IgD-negative memory B cell (primary cell): ENCODE measurements around the gene PPP1R18. TPM values are rescaled to one million over a fixed set of nuclear protein-coding genes. Genes with fewer than 3 reads are reported as not detected.

Experiments
- H3K27ac Mint-ChIP-seq, 3 donors: one replicate each; pipeline ENCODE4 v1.8.0; 2020 to 2022; ENCODE audit warnings: mild to moderate bottlenecking in 3 of 3, mixed read lengths in 3 of 3, moderate library complexity in 1 of 3
- H3K27me3 Mint-ChIP-seq: one replicate; pipeline ENCODE4 v1.8.0; 2021; ENCODE audit warnings: mixed read lengths
- H3K36me3 Mint-ChIP-seq: one replicate; pipeline ENCODE4 v1.8.0; 2020; ENCODE audit warnings: mild to moderate bottlenecking, mixed read lengths
- H3K4me1 Mint-ChIP-seq, 3 donors: one replicate each; pipeline ENCODE4 v1.8.0; 2020 to 2022; ENCODE audit warnings: mixed read lengths in 3 of 3, mild to moderate bottlenecking in 1 of 3
- H3K4me3 Mint-ChIP-seq, 4 donors: one replicate each; pipeline ENCODE4 v1.8.0; 2020 to 2022; ENCODE audit warnings: mild to moderate bottlenecking in 4 of 4, mixed read lengths in 4 of 4, moderate library complexity in 3 of 4
- H3K9me3 Mint-ChIP-seq, 3 donors: one replicate each; pipeline ENCODE4 v1.8.0; 2020 to 2021; ENCODE audit warnings: mixed read lengths in 3 of 3, mild to moderate bottlenecking in 1 of 3
- polyA plus RNA-seq: library from polyadenylated mRNA; unstranded; fragments of 300-500 nt; fragmentation: Illumina TruSeq; gene quantifications from one replicate; pipeline ENCODE4 v1.2.3, GENCODE V29; 2021

The PPP1R18 gene
- polyA plus RNA-seq, 1 donor from 2014 or later, result 91.7 TPM

DNA sequence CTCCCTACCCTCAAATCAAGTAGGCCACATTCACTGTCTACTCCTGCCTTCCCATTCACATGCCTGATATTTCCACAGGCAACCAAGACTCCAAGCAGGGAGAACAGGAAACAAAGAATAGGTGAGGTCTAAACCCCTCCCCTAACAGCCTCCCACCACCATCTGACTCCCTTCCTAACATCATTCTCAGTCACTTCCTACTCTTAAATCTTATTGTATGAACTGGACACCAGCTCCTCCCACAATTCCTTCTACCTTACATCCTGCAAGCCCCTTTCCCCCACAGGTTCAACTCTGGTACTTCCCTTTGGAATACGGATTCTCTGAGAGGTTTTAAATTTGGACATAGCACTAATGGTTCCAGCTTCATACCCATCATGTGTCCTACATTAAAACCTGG lies 40.5 kb downstream of the PPP1R18 start:
- peaks cover 6 to 16% (median 6%) of the 10 kb centered on the region in 3 donors for H3K4me1 Mint-ChIP-seq
- no peaks in the 10 kb centered on the region for H3K9me3 Mint-ChIP-seq
- no peaks in the 10 kb centered on the region for H3K27me3 Mint-ChIP-seq
- H3K27ac Mint-ChIP-seq, result peak overlapping the region in 2 of 3 donors; percentile 75 to 97
- H3K36me3 Mint-ChIP-seq, result no peaks in the 10 kb centered on the region
- H3K4me3 Mint-ChIP-seq, result peak overlapping the region in 2 of 4 donors; percentile 17 to 86

DNA sequence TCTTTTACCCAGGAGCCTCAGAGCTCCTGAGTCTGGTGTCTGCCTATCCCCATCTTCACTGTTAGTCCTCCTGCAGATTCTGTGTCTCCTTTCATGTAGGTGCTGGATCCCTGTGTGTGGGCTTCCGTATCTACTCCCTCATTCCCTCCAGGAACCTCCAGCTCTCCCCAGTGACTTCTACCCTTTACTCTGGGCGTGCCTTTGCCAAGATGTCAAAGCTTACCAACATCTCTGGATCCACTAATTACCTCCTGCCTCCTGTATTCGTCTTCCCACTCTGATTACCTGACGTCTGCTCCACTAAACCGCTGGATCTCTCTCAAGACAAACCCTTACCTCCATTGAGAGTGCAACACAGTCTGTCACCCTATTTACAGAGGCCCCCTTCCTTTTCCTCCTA lies 41.7 kb downstream of the PPP1R18 start:
- Mint-ChIP-seq H3K36me3 (no peaks in the 10 kb centered on the region), H3K27ac (peak overlapping the region in 1 of 3 donors; percentile 75), H3K4me3 (peak overlapping the region in 1 of 4 donors; percentile 18)

GRCh38 chr6:30643656-30644055 lies 42.8 kb downstream of the PPP1R18 start:
- H3K36me3 Mint-ChIP-seq, result no peaks in the 10 kb centered on the region
- H3K9me3 Mint-ChIP-seq, result no peaks in the 10 kb centered on the region
- peaks cover 5 to 16% (median 6%) of the 10 kb centered on the region in 3 donors for H3K4me1 Mint-ChIP-seq
- H3K27me3 Mint-ChIP-seq, result no peaks in the 10 kb centered on the region
- H3K4me3 Mint-ChIP-seq, result no peak overlapping the region
- H3K27ac Mint-ChIP-seq, result peak overlapping the region in 2 of 3 donors; percentile 47 to 57

More for the DNA sequence above, 41.7 kb downstream of the PPP1R18 start:
- Mint-ChIP-seq H3K9me3 (no peaks in the 10 kb centered on the region), H3K27me3 (no peaks in the 10 kb centered on the region), H3K4me1 (peaks cover 5 to 16% (median 6%) of the 10 kb centered on the region in 3 donors)

DNA sequence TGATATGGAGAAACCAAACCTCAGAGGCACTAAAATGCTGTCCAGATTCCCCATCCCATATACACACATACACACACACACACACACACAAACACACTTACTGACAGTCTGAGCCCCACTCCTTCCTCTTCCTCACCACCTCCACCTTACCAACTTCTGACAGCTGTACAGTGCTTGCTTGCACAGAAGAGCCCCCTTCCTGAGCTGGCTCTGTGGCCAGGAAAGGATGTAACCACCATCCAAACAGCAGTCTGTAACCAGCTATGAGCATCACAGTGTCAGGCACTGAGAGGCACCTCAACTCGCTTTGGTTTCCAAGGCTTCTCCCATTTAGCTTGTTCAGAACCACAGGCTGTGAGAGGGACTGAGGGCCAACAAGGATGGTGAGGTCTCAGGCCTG lies 45.4 kb downstream of the PPP1R18 start:
- Mint-ChIP-seq H3K4me3 (no peak overlapping the region), H3K27ac (no peak overlapping the region), H3K9me3 (no peaks in the 10 kb centered on the region), H3K36me3 (no peaks in the 10 kb centered on the region), H3K4me1 (peaks cover 0 to 5% (median 1%) of the 10 kb centered on the region in 3 donors), H3K27me3 (no peaks in the 10 kb centered on the region)

GRCh38 chr6:30640481-30640880 lies 46.0 kb downstream of the PPP1R18 start:
- Mint-ChIP-seq H3K27ac (no peak overlapping the region), H3K4me3 (no peak overlapping the region), H3K27me3 (no peaks in the 10 kb centered on the region), H3K4me1 (peaks cover 0 to 4% (median 3%) of the 10 kb centered on the region in 3 donors), H3K36me3 (no peaks in the 10 kb centered on the region), H3K9me3 (no peaks in the 10 kb centered on the region)

GRCh38 chr6:30635834-30636233 lies 50.6 kb downstream of the PPP1R18 start:
- Mint-ChIP-seq H3K9me3 (no peaks in the 10 kb centered on the region), H3K36me3 (peaks cover 4% of the 10 kb centered on the region), H3K4me3 (no peak overlapping the region), H3K4me1 (peaks cover 0 to 4% (median 3%) of the 10 kb centered on the region in 3 donors), H3K27me3 (no peaks in the 10 kb centered on the region), H3K27ac (peak overlapping the region in 1 of 3 donors; percentile 84)

GRCh38 chr6:30626484-30627366 lies 59.7 kb downstream of the PPP1R18 start, which contains the start of gene ATAT1:
Gene ATAT1, plus strand, starts transcription at chr6:30626874.
- Mint-ChIP-seq H3K27ac (peak within 1 kb of the TSS; percentile 92 to 98 (median 96)), H3K36me3 (peaks cover 7% of the 10 kb centered on the region), H3K9me3 (no peaks in the 10 kb centered on the region), H3K27me3 (no peaks in the 10 kb centered on the region), H3K4me3 (peak within 1 kb of the TSS; percentile 85 to 95 (median 91)), H3K4me1 (peaks cover 14 to 21% (median 15%) of the 10 kb centered on the region in 3 donors)

Other genes starting within 250 kb of the PPP1R18 start
- gene HLA-E, start 197.1 kb downstream of the PPP1R18 start, polyA plus RNA-seq, result 2,343 TPM
- 46.1 TPM for gene GNL1, start 130.2 kb downstream of the PPP1R18 start, polyA plus RNA-seq
- gene PRR3, start 129.3 kb downstream of the PPP1R18 start, polyA plus RNA-seq, result 8.8 TPM
- 33.7 TPM for gene ABCF1, start 115.2 kb downstream of the PPP1R18 start, polyA plus RNA-seq
- 28.0 TPM for gene PPP1R10, start 69.4 kb downstream of the PPP1R18 start, polyA plus RNA-seq
- gene MRPS18B, start 68.8 kb downstream of the PPP1R18 start, polyA plus RNA-seq, result 146 TPM
- 2.0 TPM for gene ATAT1, start 59.8 kb downstream of the PPP1R18 start, polyA plus RNA-seq
- 26.9 TPM for gene C6orf136, start 39.5 kb downstream of the PPP1R18 start, polyA plus RNA-seq
- gene DHX16, start 13.6 kb downstream of the PPP1R18 start, polyA plus RNA-seq, result 21.6 TPM
- gene NRM, start 4.3 kb upstream of the PPP1R18 start, polyA plus RNA-seq, result 56.1 TPM
- 4.6 TPM for gene MDC1, start 30.6 kb upstream of the PPP1R18 start, polyA plus RNA-seq
- gene TUBB, start 33.7 kb upstream of the PPP1R18 start, polyA plus RNA-seq, result 156 TPM
- 97.3 TPM for gene FLOT1, start 56.0 kb upstream of the PPP1R18 start, polyA plus RNA-seq
- 0.73 TPM for gene IER3, start 57.9 kb upstream of the PPP1R18 start, polyA plus RNA-seq
- gene DDR1, start 197.9 kb upstream of the PPP1R18 start, polyA plus RNA-seq, result 4.6 TPM
- gene GTF2H4, start 221.6 kb upstream of the PPP1R18 start, polyA plus RNA-seq, result 8.4 TPM
- gene VARS2, start 227.6 kb upstream of the PPP1R18 start, polyA plus RNA-seq, result 26.0 TPM
- gene SFTA2, start 245.5 kb upstream of the PPP1R18 start, polyA plus RNA-seq, result 0.60 TPM